Nephron (organoid): Measurements from ENCODE around the gene SECISBP2.
A peak's percentile ranks its signal among the peaks of the same experiment; 100 is the strongest.

Source experiments
- H3K27ac Mint-ChIP-seq, 3 experiments: 2 replicates each; pipeline ENCODE4 v1.8.0; 2020; ENCODE audit warnings: mixed read lengths in 3 of 3, mild to moderate bottlenecking in 2 of 3, moderate library complexity in 1 of 3
- H3K27me3 Mint-ChIP-seq: 2 replicates; pipeline ENCODE4 v1.8.0; 2021; ENCODE audit warnings: low read depth, mild to moderate bottlenecking, moderate library complexity, mixed read lengths
- H3K36me3 Mint-ChIP-seq: 2 replicates; pipeline ENCODE4 v1.8.0; 2020; ENCODE audit warnings: low read depth, mixed read lengths
- H3K4me1 Mint-ChIP-seq: 2 replicates; pipeline ENCODE4 v1.8.0; 2020; ENCODE audit warnings: mixed read lengths
- H3K4me3 Mint-ChIP-seq, 3 experiments: 2 replicates each; pipeline ENCODE4 v1.8.0; 2020; ENCODE audit warnings: mild to moderate bottlenecking in 3 of 3, mixed read lengths in 3 of 3, moderate library complexity in 2 of 3
- H3K9me3 Mint-ChIP-seq: 2 replicates; pipeline ENCODE4 v1.8.0; 2020; ENCODE audit warnings: mixed read lengths
- CTCF ChIP-seq, 3 experiments: fragments of 200-600 bp; sonication (generic); IDR thresholded peaks; one replicate each; pipeline ENCODE4 v1.5.0; 2021; ENCODE audit warnings: antibody characterized with exemption in 3 of 3; ENCODE audit not compliant: unreplicated experiment in 3 of 3

The SECISBP2 gene

GRCh38 chr9:89404074-89404473, 85.8 kb downstream of the SECISBP2 start:
- no peak overlapping the region for H3K4me3 Mint-ChIP-seq
- H3K27ac Mint-ChIP-seq: no peak overlapping the region
- no peak for TF ChIP-seq CTCF (IDR thresholded peaks at IDR 0.05; ENCODE audit: unreplicated experiment in 3 of 3)
- H3K4me1 Mint-ChIP-seq: peaks cover 7% of the 10 kb centered on the region
- H3K9me3 Mint-ChIP-seq: peaks cover 5% of the 10 kb centered on the region
- peaks cover 13% of the 10 kb centered on the region for H3K36me3 Mint-ChIP-seq
- H3K27me3 Mint-ChIP-seq: peaks cover 9% of the 10 kb centered on the region

- no peak for TF ChIP-seq CTCF (IDR thresholded peaks at IDR 0.05; ENCODE audit: unreplicated experiment in 3 of 3)
- peaks cover 21% of the 10 kb centered on the region for H3K36me3 Mint-ChIP-seq
- H3K9me3 Mint-ChIP-seq: peaks cover 12% of the 10 kb centered on the region
- peak overlapping the region in 2 of 3 experiments; percentile 4 to 67 for H3K27ac Mint-ChIP-seq
- peaks cover 7% of the 10 kb centered on the region for H3K4me1 Mint-ChIP-seq
- H3K4me3 Mint-ChIP-seq: no peak overlapping the region
- H3K27me3 Mint-ChIP-seq: peaks cover 9% of the 10 kb centered on the region
Measured at GRCh38 chr9:89405826-89406225, 87.5 kb downstream of the SECISBP2 start.

- Mint-ChIP-seq H3K27ac (no peak overlapping the region), H3K4me1 (peaks cover 7% of the 10 kb centered on the region), H3K36me3 (peaks cover 19% of the 10 kb centered on the region), H3K9me3 (peaks cover 19% of the 10 kb centered on the region), H3K4me3 (no peak overlapping the region), H3K27me3 (peaks cover 14% of the 10 kb centered on the region)
- no peak for TF ChIP-seq CTCF (IDR thresholded peaks at IDR 0.05; ENCODE audit: unreplicated experiment in 3 of 3)
Measured at GRCh38 chr9:89407070-89407469, 88.8 kb downstream of the SECISBP2 start.

- Mint-ChIP-seq H3K4me1 (peaks cover 14% of the 10 kb centered on the region), H3K9me3 (peaks cover 20% of the 10 kb centered on the region), H3K36me3 (peaks cover 18% of the 10 kb centered on the region), H3K4me3 (no peak overlapping the region), H3K27ac (peak overlapping the region in 1 of 3 experiments; percentile 16), H3K27me3 (peaks cover 14% of the 10 kb centered on the region)
- no peak for TF ChIP-seq CTCF (IDR thresholded peaks at IDR 0.05; ENCODE audit: unreplicated experiment in 3 of 3)
Measured at GRCh38 chr9:89408628-89409101, 90.4 kb downstream of the SECISBP2 start.
